Tibial artery (tissue), 4 donors: ENCODE data around the gene WDR75.

Source experiments
- DNase-seq, 2 donors: peaks; one replicate each; pipeline ENCODE4 v3.0.0-alpha.2; 2019
- H3K27ac ChIP-seq, 2 donors: fragments of 200-600 bp; sonication (generic) in 1 of 2; 1 replicate in 1 of 2; 2 replicates in 1 of 2; pipeline ENCODE4 v1.5.1; 2018 to 2019; ENCODE audit warnings: mild to moderate bottlenecking in 1 of 2
- H3K27me3 ChIP-seq, 2 donors: fragments of 200-600 bp; sonication (generic) in 1 of 2; one replicate each; pipeline versions ENCODE4 v1.5.1 to v1.6.0; 2016 to 2019
- H3K36me3 ChIP-seq, 3 donors: fragments of 200-600 bp; sonication (generic) in 2 of 3; one replicate each; pipeline ENCODE4 v1.5.1; 2016 to 2019; ENCODE audit warnings: mild to moderate bottlenecking in 2 of 3
- H3K4me1 ChIP-seq, 4 donors: fragments of 200-600 bp; sonication (generic) in 2 of 4; 1 replicate in 3 of 4; 2 replicates in 1 of 4; pipeline ENCODE4 v1.5.1; 2016 to 2019
- H3K4me3 ChIP-seq, 2 donors: fragments of 200-600 bp; sonication (generic) in 1 of 2; 1 replicate in 1 of 2; 2 replicates in 1 of 2; pipeline ENCODE4 v1.5.1; 2018 to 2019; ENCODE audit warnings: mild to moderate bottlenecking in 2 of 2
- H3K9me3 ChIP-seq, 3 donors: fragments of 200-600 bp; sonication (generic) in 1 of 3; one replicate each; pipeline ENCODE4 v1.5.1; 2016 to 2019
- intact Hi-C: fragments of 100-400 bp; cut with DNase I; formaldehyde crosslinking; loops from one replicate; pipeline ENCODE4 v1.15.0; 2023; ENCODE audit warnings: low total_unique reads
- TF ChIP-seq, protein P1 (sequence below), 2 experiments: fragments of 200-600 bp in 1 of 2; fragments of 450-650 bp in 1 of 2; IDR thresholded peaks; one replicate each; pipeline ENCODE4 v1.5.1; 2017 to 2019; ENCODE audit warnings: antibody characterized with exemption in 2 of 2, mild to moderate bottlenecking in 1 of 2, moderate library complexity in 1 of 2

The WDR75 gene

DNA sequence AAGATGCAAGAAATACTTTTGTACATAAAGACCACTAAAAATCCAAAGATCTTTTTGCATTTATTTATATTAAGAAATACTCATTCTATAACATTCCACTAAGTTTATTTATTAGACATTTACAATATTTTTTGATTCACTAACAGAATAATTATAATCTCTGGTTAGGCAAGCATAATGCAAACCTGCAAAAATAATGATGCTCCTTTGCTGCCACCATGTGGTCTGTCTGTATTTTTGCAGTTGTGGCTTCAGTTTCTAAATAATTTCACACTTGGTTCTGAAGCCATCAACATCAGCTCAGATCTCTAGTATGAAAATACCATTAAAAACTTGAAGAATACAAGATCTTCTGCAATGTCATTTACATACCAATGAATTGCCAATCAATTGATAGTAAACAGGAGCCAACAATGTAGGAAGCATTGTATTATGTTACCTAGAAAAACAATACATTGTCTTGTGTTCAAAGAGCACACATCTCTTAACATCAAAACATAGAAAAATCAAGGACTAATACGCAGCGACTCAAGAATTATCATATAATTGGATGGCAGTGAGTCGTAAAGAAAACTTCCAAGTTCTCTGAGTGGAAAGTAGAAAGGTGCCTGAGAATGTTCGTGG lies 28.8 kb upstream of the WDR75 start:
- no peaks in the 10 kb centered on the region for H3K9me3 ChIP-seq
- peak overlapping the region; percentile 65 to 72 for H3K27ac ChIP-seq
- no peak for DNase-seq
- peaks cover 0 to 28% (median 10%) of the 10 kb centered on the region in 4 donors for H3K4me1 ChIP-seq
- TF ChIP-seq, protein P1, sequence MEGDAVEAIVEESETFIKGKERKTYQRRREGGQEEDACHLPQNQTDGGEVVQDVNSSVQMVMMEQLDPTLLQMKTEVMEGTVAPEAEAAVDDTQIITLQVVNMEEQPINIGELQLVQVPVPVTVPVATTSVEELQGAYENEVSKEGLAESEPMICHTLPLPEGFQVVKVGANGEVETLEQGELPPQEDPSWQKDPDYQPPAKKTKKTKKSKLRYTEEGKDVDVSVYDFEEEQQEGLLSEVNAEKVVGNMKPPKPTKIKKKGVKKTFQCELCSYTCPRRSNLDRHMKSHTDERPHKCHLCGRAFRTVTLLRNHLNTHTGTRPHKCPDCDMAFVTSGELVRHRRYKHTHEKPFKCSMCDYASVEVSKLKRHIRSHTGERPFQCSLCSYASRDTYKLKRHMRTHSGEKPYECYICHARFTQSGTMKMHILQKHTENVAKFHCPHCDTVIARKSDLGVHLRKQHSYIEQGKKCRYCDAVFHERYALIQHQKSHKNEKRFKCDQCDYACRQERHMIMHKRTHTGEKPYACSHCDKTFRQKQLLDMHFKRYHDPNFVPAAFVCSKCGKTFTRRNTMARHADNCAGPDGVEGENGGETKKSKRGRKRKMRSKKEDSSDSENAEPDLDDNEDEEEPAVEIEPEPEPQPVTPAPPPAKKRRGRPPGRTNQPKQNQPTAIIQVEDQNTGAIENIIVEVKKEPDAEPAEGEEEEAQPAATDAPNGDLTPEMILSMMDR (IDR thresholded peaks at IDR 0.05) = peak; percentile 67 to 90
- intact Hi-C loops = loop anchor here (10.0 kb wide), 2 partner anchors 318 to 888 kb away; no protein-coding TSS in a partner anchor
- no peaks in the 10 kb centered on the region for H3K36me3 ChIP-seq
- H3K27me3 ChIP-seq = no peaks in the 10 kb centered on the region
- H3K4me3 ChIP-seq = no peak overlapping the region

DNA sequence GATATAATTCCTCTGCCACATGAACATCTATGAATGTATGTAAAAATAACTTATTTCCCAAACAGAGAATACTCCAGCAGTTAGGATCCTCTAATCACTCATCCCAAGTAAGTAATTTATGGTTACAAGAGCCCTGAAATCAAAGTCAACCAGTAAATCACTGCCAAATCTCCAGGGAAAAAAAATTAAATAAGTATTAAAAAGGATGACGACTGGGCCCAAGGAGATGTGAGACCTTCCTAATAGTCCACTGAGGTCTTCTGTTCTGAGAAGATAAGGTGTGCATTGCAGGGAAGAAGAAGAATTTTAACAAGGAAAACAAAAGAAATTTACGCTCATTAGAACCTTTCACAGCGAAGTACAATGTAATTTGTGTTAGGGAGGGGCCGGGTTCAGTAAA lies 28.0 kb upstream of the WDR75 start:
- Histone ChIP-seq H3K9me3 (no peaks in the 10 kb centered on the region), H3K36me3 (no peaks in the 10 kb centered on the region), H3K27ac (no peak overlapping the region), H3K4me1 (peaks cover 0 to 20% (median 3%) of the 10 kb centered on the region in 4 donors), H3K4me3 (no peak overlapping the region), H3K27me3 (no peaks in the 10 kb centered on the region)
- DNase-seq = no peak
- TF ChIP-seq, protein P1 (IDR thresholded peaks at IDR 0.05) = no peak
- intact Hi-C loops = loop anchor here (10.0 kb wide), 2 partner anchors 318 to 888 kb away; no protein-coding TSS in a partner anchor

DNA sequence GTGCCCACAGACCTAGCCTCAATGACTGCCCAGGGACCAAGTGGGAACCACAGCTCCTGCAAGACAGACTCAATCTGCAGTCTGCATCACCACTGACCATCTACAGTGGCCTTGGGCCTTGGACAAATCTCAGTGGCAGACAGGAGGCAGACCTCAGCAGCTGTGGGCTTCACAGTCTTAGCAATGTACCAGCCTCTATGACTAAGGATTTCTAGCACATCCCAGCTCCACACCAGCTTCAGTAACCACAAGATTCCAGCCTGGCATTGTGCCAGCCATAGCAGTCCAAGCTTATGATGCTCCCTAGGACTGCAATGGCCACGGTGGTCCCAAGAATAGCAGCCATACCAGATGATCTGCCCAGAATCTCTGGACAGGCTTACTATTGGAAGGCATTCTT lies 19.6 kb upstream of the WDR75 start:
- no peak for DNase-seq
- no peaks in the 10 kb centered on the region for H3K36me3 ChIP-seq
- intact Hi-C loops = no loop called here
- H3K27me3 ChIP-seq = no peaks in the 10 kb centered on the region
- no peaks in the 10 kb centered on the region for H3K4me1 ChIP-seq
- H3K27ac ChIP-seq = no peak overlapping the region
- H3K4me3 ChIP-seq = no peak overlapping the region
- TF ChIP-seq, protein P1 (IDR thresholded peaks at IDR 0.05) = no peak
- no peaks in the 10 kb centered on the region for H3K9me3 ChIP-seq

DNA sequence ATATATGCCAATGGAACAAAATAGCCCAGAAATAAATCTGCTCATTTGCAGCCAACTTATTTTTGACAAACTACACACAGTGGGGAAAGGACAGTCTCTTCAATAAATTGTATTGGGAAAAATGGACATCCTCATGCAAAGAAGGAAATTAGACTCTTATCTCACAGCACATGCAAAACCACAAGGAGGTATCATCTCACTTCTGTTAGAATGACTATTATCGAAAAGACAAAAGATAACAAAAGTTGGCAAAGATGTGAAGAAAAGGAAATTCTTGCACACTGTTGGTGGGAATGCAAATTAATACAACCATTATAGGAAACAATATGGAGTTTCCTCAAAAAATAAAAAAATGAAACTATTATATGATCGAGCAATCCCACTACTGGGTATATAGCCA lies 16.3 kb upstream of the WDR75 start:
- TF ChIP-seq, protein P1 (IDR thresholded peaks at IDR 0.05) = no peak
- Histone ChIP-seq H3K4me1 (no peaks in the 10 kb centered on the region), H3K36me3 (no peaks in the 10 kb centered on the region), H3K27me3 (no peaks in the 10 kb centered on the region), H3K4me3 (no peak overlapping the region), H3K27ac (no peak overlapping the region), H3K9me3 (no peaks in the 10 kb centered on the region)
- intact Hi-C loops = no loop called here
- no peak for DNase-seq

DNA sequence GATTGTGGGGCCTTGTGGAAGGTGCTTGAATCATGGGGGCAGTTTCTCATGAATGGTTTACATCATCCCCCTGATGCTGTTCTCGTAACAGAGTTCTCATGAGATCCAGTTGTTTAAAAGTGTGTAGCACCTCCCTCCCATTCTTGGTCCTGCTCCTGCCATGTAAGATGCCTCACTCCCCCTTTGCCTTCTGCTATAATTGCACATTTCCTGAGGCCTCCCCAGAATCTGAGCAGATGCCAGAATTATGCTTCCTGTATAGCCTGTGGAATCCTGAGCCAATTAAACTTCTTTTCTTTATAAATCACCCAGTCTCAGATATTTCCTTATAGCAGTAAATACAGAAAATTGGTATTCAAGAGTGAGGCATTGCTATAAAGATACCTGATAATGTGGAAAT lies 15.6 kb upstream of the WDR75 start:
- TF ChIP-seq, protein P1 (IDR thresholded peaks at IDR 0.05) = no peak

More for the DNA sequence above, 15.6 kb upstream of the WDR75 start:
- Histone ChIP-seq H3K36me3 (no peaks in the 10 kb centered on the region), H3K9me3 (no peaks in the 10 kb centered on the region), H3K27ac (no peak overlapping the region), H3K4me3 (no peak overlapping the region), H3K27me3 (no peaks in the 10 kb centered on the region), H3K4me1 (no peaks in the 10 kb centered on the region)
- no peak for DNase-seq
- intact Hi-C loops = no loop called here
